T1000 (cell line): ENCODE data around the gene BOD1L1.
"Not testable (repeated sequence)": the region's sequence is repeated elsewhere in the genome, so short reads cannot be mapped to it uniquely, and the experiment has no call there.

Experiments
- DNase-seq: peaks from one replicate; lab custom pipeline; 2025; ENCODE audit warnings: mixed read lengths; lab: John Stamatoyannopoulos, UW

BOD1L1 gene

DNA sequence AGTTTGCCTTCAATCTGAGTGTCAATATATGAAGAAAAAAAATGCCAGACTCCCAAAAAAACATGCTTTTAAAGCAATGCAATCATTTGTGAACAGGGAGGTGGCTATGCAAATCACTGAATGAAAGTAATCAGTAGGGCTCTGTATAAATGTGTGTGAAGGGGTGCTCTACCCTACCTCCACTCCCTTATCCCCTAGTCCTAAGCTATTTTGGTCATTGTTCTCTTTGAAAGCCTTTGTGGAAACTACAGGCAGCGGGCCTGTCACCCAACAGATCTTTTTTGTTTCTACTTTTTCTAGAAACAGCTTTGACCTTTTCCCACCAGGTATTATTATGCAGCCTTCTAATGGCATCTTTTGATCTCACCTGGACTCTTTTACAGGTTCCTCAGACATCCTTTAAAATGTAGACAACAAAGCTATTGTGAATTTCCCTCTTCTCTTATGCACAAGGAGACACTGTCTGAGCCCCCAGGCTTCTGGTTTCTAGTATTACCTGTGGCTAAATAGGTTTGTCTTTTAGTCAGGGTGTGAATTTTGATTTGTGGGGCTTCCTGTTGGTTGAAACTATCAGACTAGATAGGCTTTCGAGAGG lies 9.2 kb downstream of the BOD1L1 start:
- DNase-seq, result no peak

- DNase-seq, result no peak
These were observed 9.7 kb downstream of the BOD1L1 start for GRCh38 chr4:13617801-13618200.

GRCh38 chr4:13616597-13616996 lies 10.9 kb downstream of the BOD1L1 start:
- DNase-seq, result no peak

DNA sequence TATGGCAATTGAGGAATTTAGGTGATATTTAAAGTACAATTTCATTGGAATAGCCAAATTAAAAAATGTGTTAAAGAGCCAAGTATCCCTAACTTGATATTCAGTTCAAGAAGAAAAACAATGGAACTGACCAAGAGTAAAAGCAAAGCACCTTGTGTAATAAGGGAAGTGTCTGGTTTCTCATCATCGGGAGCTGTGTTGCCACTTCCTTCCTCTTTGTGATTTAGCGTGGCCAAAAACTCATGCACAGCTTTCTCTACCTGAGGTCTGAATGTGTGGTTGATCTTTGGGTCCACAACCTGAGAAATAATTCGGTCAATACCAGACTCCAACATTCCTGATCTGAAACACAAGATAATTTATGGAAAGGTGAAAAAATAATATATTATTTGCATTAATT lies 12.4 kb downstream of the BOD1L1 start:
- no peak for DNase-seq

DNA sequence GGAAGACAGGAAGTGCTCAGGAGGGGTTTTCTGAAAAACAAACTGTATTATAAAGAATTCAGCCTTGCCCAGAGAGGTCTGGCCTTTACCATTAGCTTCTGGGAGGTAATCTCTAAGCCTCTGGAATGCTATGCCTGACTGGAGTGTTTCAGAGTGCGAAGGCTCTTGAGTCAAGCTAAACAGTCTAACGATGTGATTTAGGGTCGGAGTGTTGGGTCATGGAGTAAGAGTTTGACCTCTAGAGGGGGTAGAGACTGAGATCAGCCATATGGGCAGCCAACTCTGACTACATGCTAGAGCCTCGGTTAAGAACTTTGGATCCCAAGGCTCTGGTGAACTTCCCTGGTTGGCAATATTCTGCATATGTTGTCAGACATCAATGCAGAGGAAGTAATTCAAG lies 15.0 kb downstream of the BOD1L1 start:
- no peak for DNase-seq

DNA sequence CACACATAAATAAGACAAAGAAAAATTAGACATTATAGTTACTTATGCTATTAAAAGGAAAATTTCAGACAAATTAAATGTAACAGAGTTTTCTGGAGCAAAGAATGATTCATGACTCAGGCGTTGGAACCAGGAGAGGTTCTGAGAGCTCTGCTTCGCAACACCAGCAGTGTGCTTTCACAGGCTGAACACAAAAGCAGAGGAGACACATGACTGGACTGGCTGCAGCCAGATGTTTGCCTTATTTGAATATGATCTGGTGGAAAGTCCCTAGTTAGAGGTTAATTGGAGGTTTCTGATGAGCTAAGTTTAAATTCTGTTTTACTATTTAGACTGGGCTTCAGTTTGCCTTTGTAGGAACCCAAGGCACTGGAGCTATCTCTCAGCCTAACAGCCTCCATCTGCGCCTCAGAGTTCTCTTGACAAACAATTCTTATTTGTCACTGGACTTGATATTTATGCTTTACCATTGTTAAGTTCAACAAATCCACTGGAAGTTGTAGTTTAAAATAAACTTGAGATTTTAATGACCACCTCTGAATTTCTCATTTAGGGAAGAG lies 16.2 kb downstream of the BOD1L1 start:
- DNase-seq, result no peak

DNA sequence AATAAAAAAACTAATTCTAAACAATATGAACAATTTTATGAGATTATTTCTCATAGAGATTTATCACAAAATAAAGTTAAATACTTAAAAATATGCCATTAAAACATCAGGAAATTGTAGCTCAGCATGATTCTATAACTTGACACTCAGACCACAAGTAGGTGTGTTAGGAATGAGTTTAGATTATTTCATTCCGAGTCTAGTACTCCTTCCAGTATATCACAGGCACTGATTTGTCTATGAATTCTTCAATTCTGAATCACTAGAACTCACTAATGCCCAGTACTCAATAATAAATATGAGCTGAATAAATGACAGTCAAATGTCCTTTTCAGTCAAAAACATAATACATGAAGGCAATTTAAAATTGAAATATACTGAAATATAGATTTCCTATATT lies 22.2 kb downstream of the BOD1L1 start:
- DNase-seq, result no peak

- no peak for DNase-seq
These were observed 25.7 kb downstream of the BOD1L1 start for GRCh38 chr4:13601848-13602247.

DNA sequence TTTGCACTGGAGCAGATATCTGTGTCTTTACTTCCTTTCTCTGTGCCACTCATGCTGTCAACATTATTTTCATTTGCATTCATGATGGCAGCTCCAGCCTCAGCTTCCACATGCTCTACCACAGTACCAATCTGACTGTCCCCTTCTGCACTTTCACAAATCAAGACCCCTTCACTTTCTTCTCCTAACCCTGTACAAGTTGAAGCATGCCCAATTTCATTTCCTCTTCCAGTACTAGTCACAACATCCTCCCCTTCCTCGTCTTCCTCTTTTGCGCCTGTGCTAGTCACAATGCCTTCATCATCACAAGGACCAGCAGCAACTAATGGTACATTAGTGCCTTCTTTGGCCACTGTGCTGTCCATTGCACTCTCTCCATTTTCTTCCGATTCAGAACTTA lies 26.5 kb downstream of the BOD1L1 start:
- DNase-seq, result no peak

DNA sequence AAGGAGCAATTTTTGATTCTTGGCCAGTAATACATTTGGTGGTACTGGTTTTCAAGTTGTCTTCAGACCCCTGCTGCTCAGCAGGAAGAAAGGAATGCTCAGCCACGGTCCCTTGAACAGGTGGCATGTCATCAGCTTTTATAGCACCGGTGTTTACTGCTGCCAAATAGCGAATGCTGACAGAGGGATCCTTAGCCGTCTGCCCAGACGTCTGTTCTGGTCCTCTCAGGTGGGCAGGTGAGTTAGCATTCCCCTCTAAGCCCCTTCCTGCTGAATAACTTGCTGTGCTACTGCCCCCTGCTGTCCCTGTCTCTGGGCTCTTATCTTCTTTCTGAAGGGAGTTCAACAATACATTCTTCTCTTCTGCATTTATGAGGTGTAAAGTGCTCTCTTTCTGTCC lies 28.4 kb downstream of the BOD1L1 start:
- DNase-seq, result no peak

- no peak for DNase-seq
These were observed 29.9 kb downstream of the BOD1L1 start for GRCh38 chr4:13597604-13598003.

DNA sequence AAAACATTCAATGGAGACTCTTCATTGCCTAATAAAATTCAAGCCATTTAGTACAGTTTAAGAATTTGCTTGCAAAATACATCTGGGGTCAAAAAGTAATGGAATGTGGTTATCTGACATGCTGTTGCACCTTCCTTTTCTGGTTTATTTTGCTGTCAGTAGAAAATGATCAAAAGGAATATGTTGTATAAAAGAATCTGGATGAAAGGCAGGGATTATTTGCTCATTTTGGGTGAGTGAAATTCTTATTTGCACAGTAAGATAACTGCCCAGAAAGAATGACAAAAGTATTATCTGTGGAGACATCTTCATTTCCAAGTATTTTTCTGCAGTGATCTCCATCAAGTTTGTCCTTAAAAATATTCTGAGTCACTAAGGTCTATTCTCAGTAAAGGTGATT lies 30.4 kb downstream of the BOD1L1 start:
- DNase-seq, result no peak

DNA sequence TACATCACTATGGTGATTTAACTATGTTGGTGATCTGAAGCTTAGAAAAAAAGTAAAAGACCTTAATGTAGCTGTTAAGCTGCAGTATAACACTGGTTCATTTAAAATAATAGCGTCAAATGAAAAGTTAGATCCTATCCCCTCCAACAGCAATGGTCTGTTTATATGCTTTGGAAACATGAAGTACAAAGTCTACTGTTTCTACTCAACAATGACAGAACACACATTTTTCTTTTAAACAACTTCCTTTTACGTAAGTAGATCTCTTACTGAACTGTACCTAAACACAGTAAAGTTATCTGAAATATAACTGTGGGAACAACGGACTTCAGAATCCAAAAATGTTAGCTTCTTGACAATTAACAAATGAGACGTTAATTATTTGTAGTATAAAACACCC lies 35.3 kb downstream of the BOD1L1 start:
- no peak for DNase-seq

- DNase-seq, result no peak
These were observed 36.8 kb downstream of the BOD1L1 start for GRCh38 chr4:13590766-13591165.

GRCh38 chr4:13588954-13589353 lies 38.6 kb downstream of the BOD1L1 start:
- DNase-seq, result no peak

GRCh38 chr4:13584481-13584880 lies 43.0 kb downstream of the BOD1L1 start:
- no peak for DNase-seq

DNA sequence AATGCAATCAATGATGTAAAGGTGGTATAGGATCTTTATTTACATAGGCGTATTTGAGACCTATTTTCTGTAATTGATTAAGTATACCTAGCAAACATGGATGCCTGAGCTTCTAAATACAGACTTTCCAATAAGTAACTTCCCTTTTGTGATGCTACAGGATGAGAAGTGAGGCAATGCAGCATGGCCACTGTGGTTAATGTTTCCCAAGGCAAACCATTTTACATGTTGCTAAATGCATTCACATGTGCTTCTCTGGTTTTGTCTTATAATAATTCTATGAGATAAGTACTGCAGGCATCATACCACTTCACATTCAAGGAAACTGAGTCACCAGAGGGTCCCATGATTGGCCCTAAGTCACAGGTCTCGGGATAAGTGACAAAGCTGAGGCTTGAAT lies 47.5 kb downstream of the BOD1L1 start:
- no peak for DNase-seq

- DNase-seq, result no peak
These were observed 49.9 kb downstream of the BOD1L1 start for GRCh38 chr4:13577660-13578059.

- no peak for DNase-seq
These were observed 56.6 kb downstream of the BOD1L1 start for GRCh38 chr4:13570916-13571315.

- DNase-seq, result no peak
These were observed 60.4 kb downstream of the BOD1L1 start for GRCh38 chr4:13567125-13567524.

GRCh38 chr4:13562876-13563275 lies 64.6 kb downstream of the BOD1L1 start:
- DNase-seq, result no peak

- no peak for DNase-seq
These were observed 65.9 kb downstream of the BOD1L1 start for GRCh38 chr4:13561673-13562072.

DNA sequence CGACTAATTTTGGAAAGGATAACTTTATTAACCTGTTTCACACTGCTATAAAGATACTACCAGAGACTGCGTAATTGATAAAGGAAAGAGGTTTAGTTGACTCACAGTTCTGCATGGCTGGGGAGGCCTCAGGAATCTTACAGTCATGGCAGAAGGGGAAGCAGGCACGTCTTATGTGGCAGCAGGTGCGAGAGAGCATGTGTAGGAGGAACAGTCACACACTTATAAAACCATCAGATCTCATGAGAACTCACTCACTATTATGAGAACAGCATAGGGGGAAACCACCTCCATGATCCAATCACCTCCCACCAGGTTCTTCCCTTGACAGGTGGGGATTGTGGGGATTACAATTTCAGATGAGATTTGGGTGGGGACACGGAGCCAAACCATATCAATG lies 67.4 kb downstream of the BOD1L1 start:
- not testable (repeated sequence) for DNase-seq

- DNase-seq, result no peak
These were observed 68.1 kb downstream of the BOD1L1 start for GRCh38 chr4:13559413-13559812.
